Measurements from ENCODE around the gene ADAMTS8. TPM values are rescaled to one million over a fixed set of nuclear protein-coding genes. Genes with fewer than 3 reads are reported as not detected.

ADAMTS8 gene
- total RNA-seq, 1 experiment from 2014 or later = 0.07 TPM

DNA sequence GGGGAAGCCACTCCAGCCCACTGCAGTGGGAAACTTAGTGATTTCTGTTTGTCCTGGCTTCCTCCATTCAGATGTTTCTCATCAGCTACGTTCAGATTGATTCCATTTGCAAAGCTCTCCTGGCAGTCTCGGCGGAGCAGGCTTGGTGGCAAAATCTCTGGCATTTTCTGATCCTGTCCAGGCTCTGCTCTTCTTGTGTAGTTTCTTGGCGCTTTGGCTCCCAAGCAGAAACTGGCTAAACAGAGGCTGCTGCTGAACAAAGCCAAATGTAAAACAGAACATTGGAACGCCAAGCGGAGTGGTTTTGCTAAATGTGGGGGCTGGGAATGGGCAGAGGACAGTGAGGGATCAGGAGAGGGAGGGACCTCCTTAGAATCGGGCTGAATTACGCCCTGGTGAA, 36.7 kb downstream of the ADAMTS8 start:
- H3K4me1 ChIP-seq (ENCODE audit: control insufficient read depth in 1 of 2, insufficient read depth in 2 of 2, low read length in 2 of 2) = no peaks in the 10 kb centered on the region
- no peak overlapping the region for H2AFZ ChIP-seq (ENCODE audit: low read depth, low read length, poor library complexity, severe bottlenecking)
- TF ChIP-seq POLR2AphosphoS5 (IDR thresholded peaks at IDR 0.05; ENCODE audit: low read depth, low read length) (no peak), YY1 (IDR thresholded peaks at IDR 0.05; ENCODE audit: extremely low read depth, insufficient replicate concordance, low read depth, low read length) (no peak), ELF1 (IDR thresholded peaks at IDR 0.05; ENCODE audit: borderline replicate concordance, low read depth) (no peak), EZH2 (IDR thresholded peaks at IDR 0.05) (no peak), TCF7L2 (IDR thresholded peaks at IDR 0.05; ENCODE audit: borderline replicate concordance, extremely low read depth, insufficient read depth, insufficient read length) (no peak), FOSL1 (IDR thresholded peaks at IDR 0.05; ENCODE audit: low read depth) (no peak), POLR2A (IDR thresholded peaks at IDR 0.05; ENCODE audit: borderline replicate concordance, extremely low read depth, insufficient read depth, insufficient read length) (no peak), RAD21 (IDR thresholded peaks at IDR 0.05; ENCODE audit: low read depth) (no peak), JUND (IDR thresholded peaks at IDR 0.05) (no peak), EZH2phosphoT487 (IDR thresholded peaks at IDR 0.05; ENCODE audit: borderline replicate concordance) (no peak)
- TF ChIP-seq, protein P1, sequence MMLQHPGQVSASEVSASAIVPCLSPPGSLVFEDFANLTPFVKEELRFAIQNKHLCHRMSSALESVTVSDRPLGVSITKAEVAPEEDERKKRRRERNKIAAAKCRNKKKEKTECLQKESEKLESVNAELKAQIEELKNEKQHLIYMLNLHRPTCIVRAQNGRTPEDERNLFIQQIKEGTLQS (IDR thresholded peaks at IDR 0.05) = no peak
- TF ChIP-seq, protein P2, sequence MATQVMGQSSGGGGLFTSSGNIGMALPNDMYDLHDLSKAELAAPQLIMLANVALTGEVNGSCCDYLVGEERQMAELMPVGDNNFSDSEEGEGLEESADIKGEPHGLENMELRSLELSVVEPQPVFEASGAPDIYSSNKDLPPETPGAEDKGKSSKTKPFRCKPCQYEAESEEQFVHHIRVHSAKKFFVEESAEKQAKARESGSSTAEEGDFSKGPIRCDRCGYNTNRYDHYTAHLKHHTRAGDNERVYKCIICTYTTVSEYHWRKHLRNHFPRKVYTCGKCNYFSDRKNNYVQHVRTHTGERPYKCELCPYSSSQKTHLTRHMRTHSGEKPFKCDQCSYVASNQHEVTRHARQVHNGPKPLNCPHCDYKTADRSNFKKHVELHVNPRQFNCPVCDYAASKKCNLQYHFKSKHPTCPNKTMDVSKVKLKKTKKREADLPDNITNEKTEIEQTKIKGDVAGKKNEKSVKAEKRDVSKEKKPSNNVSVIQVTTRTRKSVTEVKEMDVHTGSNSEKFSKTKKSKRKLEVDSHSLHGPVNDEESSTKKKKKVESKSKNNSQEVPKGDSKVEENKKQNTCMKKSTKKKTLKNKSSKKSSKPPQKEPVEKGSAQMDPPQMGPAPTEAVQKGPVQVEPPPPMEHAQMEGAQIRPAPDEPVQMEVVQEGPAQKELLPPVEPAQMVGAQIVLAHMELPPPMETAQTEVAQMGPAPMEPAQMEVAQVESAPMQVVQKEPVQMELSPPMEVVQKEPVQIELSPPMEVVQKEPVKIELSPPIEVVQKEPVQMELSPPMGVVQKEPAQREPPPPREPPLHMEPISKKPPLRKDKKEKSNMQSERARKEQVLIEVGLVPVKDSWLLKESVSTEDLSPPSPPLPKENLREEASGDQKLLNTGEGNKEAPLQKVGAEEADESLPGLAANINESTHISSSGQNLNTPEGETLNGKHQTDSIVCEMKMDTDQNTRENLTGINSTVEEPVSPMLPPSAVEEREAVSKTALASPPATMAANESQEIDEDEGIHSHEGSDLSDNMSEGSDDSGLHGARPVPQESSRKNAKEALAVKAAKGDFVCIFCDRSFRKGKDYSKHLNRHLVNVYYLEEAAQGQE (IDR thresholded peaks at IDR 0.05; ENCODE audit: low read depth) = no peak
- TF ChIP-seq, protein P3, sequence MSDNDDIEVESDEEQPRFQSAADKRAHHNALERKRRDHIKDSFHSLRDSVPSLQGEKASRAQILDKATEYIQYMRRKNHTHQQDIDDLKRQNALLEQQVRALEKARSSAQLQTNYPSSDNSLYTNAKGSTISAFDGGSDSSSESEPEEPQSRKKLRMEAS (IDR thresholded peaks at IDR 0.05) = no peak
- intact Hi-C loops (cut with micrococcal nuclease) = no loop called here
- POLR2A ChIA-PET = no interaction called here
- CTCF ChIA-PET = no interaction called here
- H3K9me2 ChIP-seq (ENCODE audit: insufficient read depth) = no peaks in the 10 kb centered on the region
- RAD21 ChIA-PET (ENCODE audit: low non-redundant PET in 1 of 2, low total read pairs in 2 of 2, uncharacterized antibody in 2 of 2, unreplicated experiment in 2 of 2) = no interaction called here
- H4K20me1 ChIP-seq (ENCODE audit: insufficient read depth) = no peaks in the 10 kb centered on the region
- no peak overlapping the region for H3K27ac ChIP-seq (ENCODE audit: low read depth, low read length)
- no TSS peak for BruUV-seq (replicated peaks)
- DNase-seq (ENCODE audit: low read depth, low spot score) (no peak), ATAC-seq (no peak)
- H3K36me3 ChIP-seq (ENCODE audit: control insufficient read depth in 1 of 2, insufficient read depth in 2 of 2, low read length in 2 of 2) = no peaks in the 10 kb centered on the region
- no peak overlapping the region for H3K4me3 ChIP-seq (replicated peaks in 1 of 2; ENCODE audit: low read depth in 1 of 2, low read length in 2 of 2)
- H3K4me2 ChIP-seq (ENCODE audit: low read length) = no peak overlapping the region
- H3K9ac ChIP-seq (ENCODE audit: low read length) = no peak overlapping the region
- no peaks in the 10 kb centered on the region for H3K9me3 ChIP-seq (ENCODE audit: control insufficient read depth in 1 of 2, insufficient read depth in 1 of 2, low read depth in 1 of 2, low read length in 2 of 2)
- H3K27me3 ChIP-seq (ENCODE audit: insufficient read depth, low read length) = 0 out of 2 replicates have a peak, but pooled peaks cover 4% of the 10 kb centered on the region
- no peaks in the 10 kb centered on the region for H3K79me2 ChIP-seq (ENCODE audit: insufficient read depth, low read length)

Data from HCT116 (cell line).